ENCODE results near the gene GPD1L. TPM values are rescaled to one million over a fixed set of nuclear protein-coding genes. Genes with fewer than 3 reads are reported as not detected.

The GPD1L gene
- total and polyA plus RNA-seq, 2 of the 13 experiments (the other 11 are each of a cell fraction or from before 2014, with no cell fraction given): 4.9 to 13.7 TPM

DNA sequence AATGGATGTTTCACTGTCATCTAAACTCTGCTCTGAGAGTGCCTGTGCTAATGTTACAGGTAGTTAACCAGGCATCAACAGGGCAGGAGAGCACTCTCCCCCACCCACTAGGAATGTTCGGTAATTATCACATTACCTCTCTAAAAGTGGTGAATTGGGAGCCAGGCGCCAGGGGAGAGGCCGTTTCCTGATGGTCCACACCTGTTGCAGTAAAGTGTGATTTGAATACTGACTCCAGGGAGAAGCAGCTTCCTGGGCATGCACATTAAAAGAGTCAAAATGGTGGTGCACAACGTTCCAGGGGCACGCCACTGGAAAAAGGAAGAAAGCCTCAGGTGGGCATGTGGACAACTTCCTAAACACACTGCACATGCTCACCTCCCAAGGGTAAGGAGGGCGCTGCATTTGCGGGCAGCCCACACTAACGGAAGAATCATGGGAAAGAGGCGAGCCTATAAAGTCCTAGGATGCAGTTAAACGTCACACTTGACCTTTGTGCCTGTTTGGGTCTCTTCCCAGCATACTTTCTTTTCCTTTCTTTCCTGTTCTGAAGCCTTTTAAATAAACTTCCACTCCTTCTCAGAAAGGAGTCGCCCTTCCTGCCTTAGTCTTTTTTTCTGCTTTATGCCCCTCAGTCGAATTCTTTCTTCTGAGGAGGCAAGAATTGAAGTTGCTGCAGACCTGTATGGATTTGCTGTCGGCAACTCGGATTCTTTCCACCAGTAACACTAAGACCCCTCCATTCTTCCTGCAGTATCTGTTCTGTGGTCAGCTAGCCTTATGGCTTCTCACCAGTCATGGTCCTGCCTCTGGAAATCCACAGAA lies 28.9 kb upstream of the GPD1L start (continued):
- no peak for TF ChIP-seq KLF13 (CRISPR knock-in tag; IDR thresholded peaks at IDR 0.05)
- TF ChIP-seq GABPB1 (CRISPR knock-in tag; IDR thresholded peaks at IDR 0.05): no peak
- TF ChIP-seq ZNF124 (CRISPR knock-in tag; IDR thresholded peaks at IDR 0.05): no peak
- no peak for TF ChIP-seq AHDC1 (CRISPR knock-in tag; IDR thresholded peaks at IDR 0.05; ENCODE audit: borderline replicate concordance)
- TF ChIP-seq FOXA3 (CRISPR knock-in tag; IDR thresholded peaks at IDR 0.05): peak; percentile 17; the same call in 1 of the 2 replicates
- no peak for TF ChIP-seq SIX4 (CRISPR knock-in tag; IDR thresholded peaks at IDR 0.05)
- TF ChIP-seq CHCHD3 (CRISPR knock-in tag; IDR thresholded peaks at IDR 0.05): no peak
- TF ChIP-seq ZNF772 (CRISPR knock-in tag; IDR thresholded peaks at IDR 0.05): no peak
- TF ChIP-seq ZBTB49 (CRISPR knock-in tag; IDR thresholded peaks at IDR 0.05; ENCODE audit: borderline replicate concordance): no peak
- TF ChIP-seq, protein P1, sequence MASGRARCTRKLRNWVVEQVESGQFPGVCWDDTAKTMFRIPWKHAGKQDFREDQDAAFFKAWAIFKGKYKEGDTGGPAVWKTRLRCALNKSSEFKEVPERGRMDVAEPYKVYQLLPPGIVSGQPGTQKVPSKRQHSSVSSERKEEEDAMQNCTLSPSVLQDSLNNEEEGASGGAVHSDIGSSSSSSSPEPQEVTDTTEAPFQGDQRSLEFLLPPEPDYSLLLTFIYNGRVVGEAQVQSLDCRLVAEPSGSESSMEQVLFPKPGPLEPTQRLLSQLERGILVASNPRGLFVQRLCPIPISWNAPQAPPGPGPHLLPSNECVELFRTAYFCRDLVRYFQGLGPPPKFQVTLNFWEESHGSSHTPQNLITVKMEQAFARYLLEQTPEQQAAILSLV (CRISPR knock-in tag; IDR thresholded peaks at IDR 0.05; ENCODE audit: borderline replicate concordance): no peak
- TF ChIP-seq, protein P2, sequence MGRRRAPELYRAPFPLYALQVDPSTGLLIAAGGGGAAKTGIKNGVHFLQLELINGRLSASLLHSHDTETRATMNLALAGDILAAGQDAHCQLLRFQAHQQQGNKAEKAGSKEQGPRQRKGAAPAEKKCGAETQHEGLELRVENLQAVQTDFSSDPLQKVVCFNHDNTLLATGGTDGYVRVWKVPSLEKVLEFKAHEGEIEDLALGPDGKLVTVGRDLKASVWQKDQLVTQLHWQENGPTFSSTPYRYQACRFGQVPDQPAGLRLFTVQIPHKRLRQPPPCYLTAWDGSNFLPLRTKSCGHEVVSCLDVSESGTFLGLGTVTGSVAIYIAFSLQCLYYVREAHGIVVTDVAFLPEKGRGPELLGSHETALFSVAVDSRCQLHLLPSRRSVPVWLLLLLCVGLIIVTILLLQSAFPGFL (CRISPR knock-in tag; IDR thresholded peaks at IDR 0.05): no peak
- 0 out of 2 replicates have a peak, but pooled peaks have one; percentile 55 for TF ChIP-seq ZNF777 (CRISPR knock-in tag; IDR thresholded peaks at IDR 0.05)
- no peak for TF ChIP-seq CREB1 (IDR thresholded peaks at IDR 0.05)
- peak; percentile 89 for TF ChIP-seq CREB1 (CRISPR knock-in tag; IDR thresholded peaks at IDR 0.05)
- 0 out of 2 replicates have a peak, but pooled peaks have one; percentile 32 for TF ChIP-seq ZFP91 (CRISPR knock-in tag; IDR thresholded peaks at IDR 0.05; ENCODE audit: borderline replicate concordance)
- no peak for TF ChIP-seq ZNF782 (CRISPR knock-in tag; IDR thresholded peaks at IDR 0.05; ENCODE audit: borderline replicate concordance)
